Lower lobe of right lung (tissue), 2 donors: ENCODE results near the gene RPL15. TPM values are rescaled to one million over a fixed set of nuclear protein-coding genes. Genes with fewer than 3 reads are reported as not detected.
"Not testable (repeated sequence)": the region's sequence is repeated elsewhere in the genome, so short reads cannot be mapped to it uniquely, and the experiment has no call there.

Source experiments
- ATAC-seq, 2 donors: fragments of 200-7000 bp; cut with Tn5 transposase; one replicate each; pipeline ENCODE4 v1.9.1; 2020 to 2022; ENCODE audit warnings: mild to moderate bottlenecking in 2 of 2, moderate library complexity in 2 of 2
- DNase-seq: peaks from one replicate; pipeline ENCODE4 v3.0.0-alpha.2; 2020
- H3K27ac ChIP-seq: fragments of 200-600 bp; one replicate; pipeline ENCODE4 v1.8.0; 2022
- H3K27me3 ChIP-seq: fragments of 200-600 bp; one replicate; pipeline ENCODE4 v1.8.0; 2022; ENCODE audit warnings: low read depth
- H3K36me3 ChIP-seq: fragments of 200-600 bp; one replicate; pipeline ENCODE4 v1.8.0; 2022; ENCODE audit warnings: mild to moderate bottlenecking
- H3K4me1 ChIP-seq: fragments of 200-600 bp; one replicate; pipeline ENCODE4 v1.8.0; 2022
- H3K4me3 ChIP-seq: fragments of 200-600 bp; one replicate; pipeline ENCODE4 v1.8.0; 2022; ENCODE audit warnings: mild to moderate bottlenecking
- H3K9me3 ChIP-seq: fragments of 200-600 bp; one replicate; pipeline ENCODE4 v1.8.0; 2022
- CTCF ChIP-seq: fragments of 200-600 bp; IDR thresholded peaks from one replicate; pipeline ENCODE4 v1.8.0; 2022; ENCODE audit warnings: antibody characterized with exemption, mild to moderate bottlenecking
- intact Hi-C: fragments of 100-400 bp; cut with DNase I; formaldehyde crosslinking; loops from one replicate; pipeline ENCODE4 v1.11.0; 2022
- total RNA-seq: library from RNA; stranded (reverse); fragmentation: NEBNext Ultra II Directional; extraction: Animal tissue kit (Norgen Biotek cat#: 25700); gene quantifications from one replicate; pipeline ENCODE4 v1.2.1, GENCODE V29; 2021
- donor health status: DM: no; HTN: yes; CAD: no; lungs with severe emphysema.

RPL15 gene
- total RNA-seq, 1 donor from 2014 or later, result 1,413 TPM

GRCh38 chr3:23911397-23911796 is 5.5 kb upstream of the RPL15 start:
- no peak for TF ChIP-seq CTCF
- H3K9me3 ChIP-seq, result no peaks in the 10 kb centered on the region
- ATAC-seq (no peak), DNase-seq (no peak)
- intact Hi-C loops, result no loop called here
- peaks cover 16% of the 10 kb centered on the region for H3K4me1 ChIP-seq
- H3K27me3 ChIP-seq, result no peaks in the 10 kb centered on the region
- no peak overlapping the region for H3K4me3 ChIP-seq
- peaks cover 26% of the 10 kb centered on the region for H3K36me3 ChIP-seq
- H3K27ac ChIP-seq, result no peak overlapping the region

DNA sequence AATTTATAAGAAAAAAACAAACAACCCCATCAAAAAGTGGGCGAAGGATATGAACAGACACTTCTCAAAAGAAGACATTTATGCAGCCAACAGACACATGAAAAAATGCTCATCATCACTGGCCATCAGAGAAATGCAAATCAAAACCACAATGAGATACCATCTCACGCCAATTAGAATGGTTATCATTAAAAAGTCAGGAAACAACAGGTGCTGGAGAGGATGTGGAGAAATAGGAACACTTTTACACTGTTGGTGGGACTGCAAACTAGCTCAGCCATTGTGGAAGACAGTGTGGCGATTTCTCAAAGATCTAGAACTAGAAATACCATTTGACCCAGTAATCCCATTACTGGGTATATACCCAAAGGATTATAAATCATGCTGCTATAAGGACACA is 4.6 kb upstream of the RPL15 start:
- Histone ChIP-seq H3K4me1 (peaks cover 16% of the 10 kb centered on the region), H3K36me3 (peaks cover 26% of the 10 kb centered on the region)
- H3K4me3 ChIP-seq, DNase-seq, H3K27me3 ChIP-seq, H3K27ac ChIP-seq, intact Hi-C loops, ATAC-seq, H3K9me3 ChIP-seq: not testable (repeated sequence)

DNA sequence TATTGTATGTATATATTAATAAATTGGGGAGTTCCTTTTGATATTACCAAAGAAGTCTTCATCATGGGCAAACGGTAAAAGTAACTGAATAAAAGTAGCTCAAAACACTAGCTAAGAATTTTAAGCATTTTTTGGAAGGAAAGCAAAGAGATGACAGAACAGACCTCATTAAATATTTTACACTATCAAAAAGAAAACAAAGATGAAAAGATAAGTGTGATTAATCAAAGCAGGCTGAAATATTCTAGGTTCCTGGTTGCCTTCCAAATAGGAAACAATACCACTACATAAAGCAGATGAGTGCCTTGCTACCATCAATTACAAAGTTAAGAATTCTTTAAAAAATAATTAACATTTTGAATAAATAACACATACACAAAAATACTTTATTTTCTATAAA is 3.8 kb upstream of the RPL15 start:
- no peak for DNase-seq
- intact Hi-C loops, result no loop called here
- no peak for ATAC-seq
- Histone ChIP-seq H3K9me3 (no peaks in the 10 kb centered on the region), H3K4me3 (no peak overlapping the region), H3K27ac (no peak overlapping the region), H3K27me3 (no peaks in the 10 kb centered on the region), H3K36me3 (peaks cover 29% of the 10 kb centered on the region), H3K4me1 (peaks cover 22% of the 10 kb centered on the region)
- no peak for TF ChIP-seq CTCF

- intact Hi-C loops, result no loop called here
- ATAC-seq (no peak), DNase-seq (no peak)
- Histone ChIP-seq H3K9me3 (no peaks in the 10 kb centered on the region), H3K36me3 (peaks cover 32% of the 10 kb centered on the region), H3K27ac (no peak overlapping the region), H3K4me1 (peaks cover 31% of the 10 kb centered on the region), H3K27me3 (no peaks in the 10 kb centered on the region), H3K4me3 (no peak overlapping the region)
- no peak for TF ChIP-seq CTCF
Measured at GRCh38 chr3:23913873-23914743, 2.8 kb upstream of the RPL15 start.

DNA sequence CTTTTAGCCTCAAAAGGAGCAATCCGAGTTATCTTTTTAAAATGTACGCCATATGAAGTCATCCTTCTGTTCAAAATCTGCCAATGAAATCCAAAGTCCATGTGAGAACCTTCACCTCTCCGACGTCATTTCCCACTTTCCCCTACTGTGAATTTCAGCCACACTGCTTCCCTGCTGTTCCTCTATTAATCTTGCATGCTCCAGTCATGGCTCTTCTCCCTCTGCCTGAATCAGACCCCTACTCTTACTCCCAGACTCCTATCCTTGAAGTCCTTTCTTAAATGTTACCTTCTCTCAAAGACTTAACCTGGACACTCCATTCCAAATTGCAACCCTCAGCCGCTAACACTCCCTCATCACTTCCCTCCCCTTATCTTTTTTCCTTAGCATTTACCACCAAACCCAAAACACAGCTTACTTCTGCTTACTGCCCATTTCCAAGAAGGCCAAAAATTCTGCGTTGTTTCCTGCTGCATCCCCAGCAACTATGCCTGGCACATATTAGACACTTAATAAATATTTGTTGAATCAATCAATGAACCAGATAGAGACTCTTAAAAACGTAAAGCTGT is 1.3 kb upstream of the RPL15 start:
- DNase-seq (no peak), ATAC-seq (no peak)
- Histone ChIP-seq H3K4me3 (peak overlapping the region; percentile 94), H3K9me3 (no peaks in the 10 kb centered on the region), H3K27me3 (no peaks in the 10 kb centered on the region), H3K27ac (peak overlapping the region; percentile 92), H3K4me1 (peaks cover 43% of the 10 kb centered on the region), H3K36me3 (peaks cover 32% of the 10 kb centered on the region)
- no peak for TF ChIP-seq CTCF
- intact Hi-C loops, result no loop called here
